Measurements from ENCODE around the gene NFIA.

- TF ChIP-seq RAD51 (IDR thresholded peaks at IDR 0.05; ENCODE audit: borderline replicate concordance, low read depth) (no peak), KDM4B (IDR thresholded peaks at IDR 0.05; ENCODE audit: borderline replicate concordance in 2 of 2, low read depth in 1 of 2) (no peak), USF2 (CRISPR knock-in tag; IDR thresholded peaks at IDR 0.05) (no peak), CGGBP1 (CRISPR knock-in tag; IDR thresholded peaks at IDR 0.05) (no peak)
These were observed 173.0 kb downstream of the NFIA start for GRCh38 chr1:61255358-61255703.
